ENCODE measurements around the gene GCFC2.
"Not testable (repeated sequence)": the region's sequence is repeated elsewhere in the genome, so short reads cannot be mapped to it uniquely, and the experiment has no call there.

The GCFC2 gene

GRCh38 chr2:75710577-75711253 lies at the start of gene GCFC2:
GCFC2 (minus strand) TSS chr2:75710915; CDS start chr2:75710855, 60 bp downstream.
- DNase-seq = peak; percentile 86 to 88

GRCh38 chr2:75752828-75753227 lies 42.1 kb upstream of the GCFC2 start:
- no peak for DNase-seq

GRCh38 chr2:75751824-75752468 lies 41.2 kb upstream of the GCFC2 start:
- no peak for DNase-seq

DNA sequence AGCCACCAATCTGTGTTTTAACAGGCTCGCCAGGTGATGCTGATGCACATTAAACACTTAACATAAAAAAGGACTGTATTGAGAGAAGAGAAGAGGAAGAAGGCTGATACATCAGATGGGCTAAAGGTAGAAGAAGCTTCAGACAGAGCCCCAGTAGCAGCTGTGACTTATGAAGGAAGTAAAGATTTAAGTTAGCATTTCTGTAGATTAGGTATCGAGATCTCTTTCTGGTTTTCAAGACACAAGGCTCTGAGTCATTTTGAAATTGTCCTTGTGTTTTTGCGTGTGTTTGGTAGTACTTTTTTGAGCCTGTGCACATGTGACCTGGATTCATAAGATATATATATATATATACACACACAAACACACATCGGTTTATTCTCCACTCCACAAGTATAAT lies 40.6 kb upstream of the GCFC2 start:
- DNase-seq = no peak

DNA sequence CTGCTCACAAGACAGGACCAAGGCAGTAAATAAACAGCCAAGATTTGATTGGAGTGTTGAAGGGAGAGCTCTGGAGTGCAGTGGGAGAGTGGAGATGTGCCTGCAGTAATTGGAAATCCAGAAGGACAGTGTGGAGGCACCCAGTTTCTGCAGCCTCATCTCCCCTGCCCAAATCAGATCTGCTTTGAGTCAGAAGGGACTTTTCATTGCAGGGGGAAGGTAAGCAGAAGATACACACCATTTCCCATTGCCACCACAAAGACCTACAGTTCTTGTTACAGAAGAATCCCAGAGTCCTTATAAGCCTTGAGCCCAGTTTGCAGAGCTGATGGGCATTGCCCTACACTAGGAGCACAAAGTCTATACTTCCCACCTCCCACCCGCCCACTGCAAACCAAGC lies 27.2 kb upstream of the GCFC2 start:
- no peak for DNase-seq

GRCh38 chr2:75736276-75736675 lies 25.6 kb upstream of the GCFC2 start:
- no peak for DNase-seq

GRCh38 chr2:75729861-75730260 lies 19.1 kb upstream of the GCFC2 start:
- DNase-seq = no peak

DNA sequence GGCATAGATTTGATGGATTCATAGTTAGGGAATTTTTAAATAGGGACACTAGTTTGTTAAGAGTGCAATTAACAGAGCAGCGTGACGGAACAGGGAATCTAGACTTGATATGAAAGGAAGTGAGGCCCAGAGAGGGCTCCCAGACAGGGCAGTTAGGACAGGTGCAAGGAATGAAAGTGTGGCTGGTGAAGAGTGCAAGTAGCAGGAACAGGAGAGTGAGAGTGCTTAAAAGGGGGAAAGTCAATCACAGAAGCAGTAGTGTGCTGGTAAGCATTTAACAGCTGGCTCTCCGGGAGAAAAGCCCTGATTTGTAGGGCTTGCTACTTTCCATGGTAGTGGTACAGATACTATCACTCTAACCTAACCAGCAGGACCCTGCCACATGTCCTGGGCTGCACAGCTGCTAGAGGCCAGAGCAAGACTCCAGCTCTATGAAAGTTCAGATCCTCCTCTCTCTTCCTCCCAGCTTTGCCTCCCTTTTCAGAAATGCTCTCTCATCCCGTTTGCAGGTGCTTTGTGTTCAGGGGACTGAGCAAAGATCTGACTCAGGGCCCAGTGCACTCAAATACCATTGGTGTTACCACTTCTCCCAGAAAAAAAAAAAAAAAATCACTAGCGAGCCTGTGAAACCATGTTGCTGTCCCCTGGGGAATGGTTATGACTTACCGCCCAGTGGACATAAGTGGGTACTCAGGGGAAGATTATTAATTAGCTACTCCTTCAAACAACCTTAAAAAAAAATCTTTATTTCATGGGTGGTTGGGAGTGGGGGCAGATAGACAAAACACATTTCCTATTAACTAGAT lies 18.1 kb upstream of the GCFC2 start:
- DNase-seq = no peak

- DNase-seq = no peak
These were observed 12.0 kb upstream of the GCFC2 start for GRCh38 chr2:75722687-75723086.

DNA sequence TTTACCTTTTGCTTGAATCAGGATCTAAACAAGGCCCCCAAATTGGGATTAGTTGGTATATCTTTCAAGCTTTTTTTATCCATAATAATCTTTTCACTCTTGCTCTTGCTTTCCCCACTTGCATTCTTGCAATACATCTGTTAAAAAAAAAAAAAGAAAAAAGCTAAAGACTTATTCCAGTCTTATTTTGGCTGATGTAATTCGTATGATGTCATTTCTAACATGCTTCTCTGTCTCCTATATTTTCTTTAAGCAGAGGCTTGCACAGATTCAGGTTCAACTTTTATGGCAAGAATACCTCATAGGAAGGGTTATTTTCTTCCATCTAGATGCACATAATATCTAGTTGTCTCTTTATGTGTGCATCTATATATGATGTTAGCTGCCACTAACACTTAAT lies 9.8 kb upstream of the GCFC2 start:
- no peak for DNase-seq

DNA sequence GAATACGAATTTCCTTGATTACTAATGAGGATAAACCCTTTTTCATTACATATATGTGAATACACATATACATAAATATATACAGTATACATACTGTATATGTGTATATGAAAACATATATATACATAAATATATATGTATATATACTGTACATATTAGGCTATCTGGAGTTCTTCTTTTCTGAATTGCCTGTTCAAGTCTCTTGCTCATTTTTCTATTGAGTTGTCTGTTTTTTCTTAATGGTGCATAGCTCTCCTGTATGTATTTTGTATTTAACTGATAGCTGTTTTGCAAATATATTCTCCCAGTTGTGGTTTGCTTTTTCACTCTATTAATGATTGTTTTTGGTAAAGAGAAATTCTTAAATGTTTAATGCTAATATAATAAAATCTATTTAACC lies 8.9 kb upstream of the GCFC2 start:
- DNase-seq = no peak

DNA sequence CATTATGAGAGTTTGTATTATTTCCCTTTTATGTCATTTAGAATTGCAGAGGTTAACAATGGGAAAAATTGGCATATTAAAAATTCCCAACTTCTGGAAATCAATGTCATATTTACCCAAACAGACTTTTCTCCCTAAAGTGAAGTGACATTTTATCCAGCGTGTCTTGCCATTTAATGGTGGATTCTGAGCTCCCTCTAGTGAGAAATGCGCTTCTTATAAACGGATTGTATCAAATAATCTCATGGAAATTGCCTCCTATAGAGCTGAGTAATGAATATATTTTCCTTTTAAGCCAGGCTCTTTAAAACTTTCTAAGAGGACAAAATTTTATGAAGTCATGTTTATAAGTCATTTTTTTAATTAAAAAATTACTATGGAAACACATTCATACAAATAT lies 5.7 kb upstream of the GCFC2 start:
- no peak for DNase-seq

GRCh38 chr2:75711590-75711989 lies 875 bp upstream of the GCFC2 start:
- not testable (repeated sequence) for DNase-seq

DNA sequence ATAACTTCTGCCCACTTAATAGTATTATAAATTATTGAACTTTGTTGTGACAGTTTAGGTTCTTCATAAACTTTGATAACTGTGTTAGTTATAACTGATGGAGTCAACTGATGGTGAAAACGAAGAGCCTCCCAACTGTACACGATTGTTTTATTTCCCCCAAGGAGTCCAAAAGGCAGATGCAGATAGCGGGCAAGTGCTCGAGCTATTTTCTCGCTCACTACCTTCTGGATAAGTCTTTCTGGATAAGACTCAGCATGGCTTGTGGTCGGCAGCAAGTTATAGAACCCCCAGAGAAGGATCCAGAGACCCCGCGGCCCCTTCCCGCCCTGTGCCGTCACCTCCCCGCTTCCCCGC lies 517 bp downstream of the GCFC2 start:
- no peak for DNase-seq

DNA sequence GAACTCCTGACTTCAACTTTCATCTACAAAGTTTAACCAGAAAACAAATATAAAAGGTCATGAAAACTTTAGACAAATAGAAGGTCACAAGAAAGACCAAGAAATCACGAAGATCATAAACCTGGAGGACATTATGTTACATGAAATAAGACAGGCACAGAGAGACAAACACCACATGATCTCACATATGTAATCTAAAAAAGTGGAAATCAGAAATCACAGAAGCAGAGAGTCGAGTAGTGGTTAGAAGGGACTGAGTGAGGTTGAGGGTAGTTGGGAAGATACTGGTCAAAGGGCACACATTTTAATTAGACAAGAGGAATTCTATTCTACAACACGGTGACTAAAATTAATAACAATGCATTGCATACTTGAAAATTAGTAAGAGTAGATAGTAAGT lies 1.4 kb downstream of the GCFC2 start:
- DNase-seq = no peak

- no peak for DNase-seq
These were observed 2.8 kb downstream of the GCFC2 start for GRCh38 chr2:75707901-75708300.

- DNase-seq = no peak
These were observed 4.8 kb downstream of the GCFC2 start for GRCh38 chr2:75705921-75706320.

- no peak for DNase-seq
These were observed 7.0 kb downstream of the GCFC2 start for GRCh38 chr2:75703589-75704287.

DNA sequence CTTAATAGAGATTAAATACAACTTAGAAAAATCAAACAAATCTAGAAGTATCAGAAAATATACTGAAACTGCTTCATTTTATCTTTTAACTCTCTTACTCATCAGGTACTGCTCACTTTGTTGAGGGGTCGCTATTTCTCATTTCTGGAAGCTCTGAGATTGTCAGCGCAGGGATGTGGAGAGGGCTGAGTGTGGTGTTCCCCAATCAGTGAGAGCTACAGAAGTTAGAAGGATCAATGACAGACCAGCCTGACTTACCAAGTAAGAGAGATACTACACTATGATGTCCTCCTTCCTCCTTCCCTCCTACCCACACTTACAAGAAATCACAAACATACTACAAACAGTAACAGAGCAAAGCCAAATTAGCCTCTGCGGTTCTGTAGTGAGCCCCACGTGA lies 8.1 kb downstream of the GCFC2 start:
- no peak for DNase-seq

GRCh38 chr2:75698918-75699317 lies 11.8 kb downstream of the GCFC2 start:
- DNase-seq = no peak

DNA sequence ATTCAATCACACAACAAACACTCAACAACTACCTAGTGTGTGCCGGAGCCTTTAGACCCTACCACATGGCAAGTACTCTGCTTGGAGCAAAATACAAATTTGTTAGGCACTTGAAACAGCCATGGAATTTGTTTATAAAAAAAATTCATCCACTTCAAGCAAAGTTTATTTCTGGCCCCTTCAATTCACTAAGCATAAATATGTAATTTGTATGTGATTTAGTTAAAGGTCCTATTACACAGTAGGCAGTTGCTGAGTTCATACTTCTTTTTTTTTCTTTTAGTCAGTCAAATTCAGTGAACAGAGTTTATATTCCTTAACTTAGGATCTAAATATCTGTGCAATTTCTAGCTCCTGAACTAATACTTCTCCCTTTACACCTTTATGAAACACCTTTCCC lies 22.5 kb downstream of the GCFC2 start:
- DNase-seq = no peak

DNA sequence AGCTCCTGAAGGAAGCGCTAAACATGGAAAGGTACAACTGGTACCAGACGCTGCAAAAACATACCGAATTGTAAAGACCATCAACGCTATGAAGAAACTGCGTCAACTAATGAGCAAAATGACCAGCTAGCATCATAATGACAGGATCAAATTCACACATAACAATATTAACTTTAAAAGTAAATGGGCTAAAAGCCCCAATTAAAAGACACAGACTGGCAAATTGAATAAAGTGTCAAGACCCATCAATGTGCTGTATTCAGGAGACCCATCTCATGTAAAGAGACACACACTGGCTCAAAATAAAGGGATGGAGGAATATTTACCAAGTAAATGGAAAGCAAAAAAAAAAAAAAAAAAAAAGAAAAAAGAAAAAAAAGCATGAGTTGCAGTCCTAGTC lies 27.3 kb downstream of the GCFC2 start:
- not testable (repeated sequence) for DNase-seq

DNA sequence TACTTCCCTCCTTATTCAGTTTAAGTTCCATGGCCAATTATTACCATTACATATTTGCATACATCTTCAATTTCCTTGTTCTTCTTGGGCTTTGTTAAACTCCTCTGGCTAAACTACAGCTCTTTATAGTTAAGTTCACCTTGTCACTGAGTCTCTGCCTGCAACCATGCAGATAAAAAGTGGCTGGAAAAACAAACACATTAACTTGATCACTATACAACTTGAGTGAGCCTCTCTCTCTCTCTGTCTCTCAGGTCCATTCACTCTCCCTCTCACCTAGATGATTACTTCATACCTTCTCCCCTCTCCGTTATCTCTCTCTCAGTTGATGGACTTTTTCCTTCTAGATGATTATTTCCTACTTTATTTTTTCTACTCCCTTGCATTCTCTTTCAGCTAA lies 30.3 kb downstream of the GCFC2 start:
- DNase-seq = no peak

DNA sequence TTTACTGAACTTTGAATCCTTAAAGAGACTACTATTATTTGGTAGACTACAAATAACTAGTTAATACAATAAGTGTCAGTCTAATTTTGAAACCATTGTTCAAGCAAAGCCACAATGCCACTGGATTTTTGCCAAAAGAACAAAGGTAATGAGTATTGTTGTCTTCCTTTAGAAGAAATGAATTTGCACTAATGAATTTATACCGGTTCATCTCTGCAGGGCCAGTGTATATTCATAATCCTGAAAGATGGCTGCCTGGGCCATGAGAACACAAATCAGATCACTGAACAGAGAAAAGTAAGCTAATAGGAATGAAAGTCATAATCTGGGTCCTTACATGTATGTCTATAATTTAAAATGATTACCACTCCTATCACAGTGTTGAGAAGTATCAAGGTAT lies 31.2 kb downstream of the GCFC2 start:
- no peak for DNase-seq

Measured in CD4-positive, alpha-beta T cell treated with Interleukin-1 beta for 1 hour (primary cell).